Measurements from ENCODE around the gene NATD1. TPM values are rescaled to one million over a fixed set of nuclear protein-coding genes. Genes with fewer than 3 reads are reported as not detected.

The NATD1 gene
- total and polyA plus RNA-seq, 2 of the 8 experiments (the other 6 are each of a cell fraction or from before 2014, with no cell fraction given): 5.4 to 8.4 TPM

DNA sequence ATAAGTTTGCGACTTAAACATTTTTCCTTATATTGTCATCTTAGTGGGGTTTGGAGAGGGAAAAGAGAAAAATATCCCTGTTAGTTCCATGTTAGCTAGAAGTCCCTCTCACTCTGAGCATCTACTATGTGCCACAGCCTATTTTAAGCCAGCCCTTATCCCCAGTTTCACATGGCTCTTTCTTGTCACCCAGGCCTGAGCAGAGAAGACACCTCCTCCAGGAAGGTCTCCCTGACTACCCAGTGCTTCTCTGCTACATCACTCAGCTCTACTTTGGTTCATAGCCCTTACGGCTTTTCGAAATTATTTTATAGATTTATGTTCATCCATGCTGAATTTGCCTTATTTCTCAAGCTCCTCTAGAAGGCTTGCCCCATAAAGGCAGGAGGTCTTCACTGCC, 24.1 kb upstream of the NATD1 start:
- TF ChIP-seq CREB1 (IDR thresholded peaks at IDR 0.05) (no peak), SIN3A (conservative IDR thresholded peaks at IDR 0.05 in 1 of 2, IDR thresholded peaks at IDR 0.05 in 1 of 2; ENCODE audit: low read depth in 1 of 2, low read length in 2 of 2) (no peak), KDM5A (IDR thresholded peaks at IDR 0.05; ENCODE audit: low read length) (no peak), RNF2 (IDR thresholded peaks at IDR 0.05; ENCODE audit: borderline replicate concordance, low read depth, low read length, missing control alignments, poor library complexity, severe bottlenecking) (no peak), RAD21 (IDR thresholded peaks at IDR 0.05 in 1 of 2, conservative IDR thresholded peaks at IDR 0.05 in 1 of 2; ENCODE audit: low read depth in 2 of 2, low read length in 2 of 2) (no peak), CTBP2 (IDR thresholded peaks at IDR 0.05; ENCODE audit: borderline replicate concordance, insufficient read depth, insufficient read length, low read length) (no peak)
- TF ChIP-seq, protein P1, sequence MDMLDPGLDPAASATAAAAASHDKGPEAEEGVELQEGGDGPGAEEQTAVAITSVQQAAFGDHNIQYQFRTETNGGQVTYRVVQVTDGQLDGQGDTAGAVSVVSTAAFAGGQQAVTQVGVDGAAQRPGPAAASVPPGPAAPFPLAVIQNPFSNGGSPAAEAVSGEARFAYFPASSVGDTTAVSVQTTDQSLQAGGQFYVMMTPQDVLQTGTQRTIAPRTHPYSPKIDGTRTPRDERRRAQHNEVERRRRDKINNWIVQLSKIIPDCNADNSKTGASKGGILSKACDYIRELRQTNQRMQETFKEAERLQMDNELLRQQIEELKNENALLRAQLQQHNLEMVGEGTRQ (IDR thresholded peaks at IDR 0.05; ENCODE audit: low read length): no peak
- no peaks in the 10 kb centered on the region for H3K9me3 ChIP-seq (ENCODE audit: insufficient read depth in 2 of 2, low read depth in 1 of 2, low read length in 1 of 2)
- H2BK12ac ChIP-seq (ENCODE audit: low read depth, low read length): no peak overlapping the region
- no peak overlapping the region for H3K18ac ChIP-seq (ENCODE audit: extremely low read depth, low read length)
- no peak overlapping the region for H3K4ac ChIP-seq (replicated peaks; ENCODE audit: insufficient read length, low read depth, low read length)
- no peak for DNase-seq (ENCODE audit: low read depth in 1 of 2, low spot score in 2 of 2)
- 88% methylated on average over 3 of the region's 3 CpGs; no CpG with 5 or more reads in 1 of the 2 experiments for WGBS, 2 experiments (ENCODE audit: extremely low coverage in 1 of 2, insufficient coverage in 1 of 2, insufficient read length in 1 of 2, insufficient replicate concordance in 2 of 2, low coverage in 1 of 2, low lambda C conversion rate in 2 of 2, missing lambda C conversion rate in 1 of 2)
- H2AFZ ChIP-seq (ENCODE audit: low read length): no peak overlapping the region
- H3K4me3 ChIP-seq (ENCODE audit: extremely low read depth in 1 of 4, insufficient read depth in 2 of 4, low read depth in 3 of 4, low read length in 4 of 4): no peak overlapping the region
- H3K23ac ChIP-seq (ENCODE audit: insufficient read length): no peak overlapping the region
- no peaks in the 10 kb centered on the region for H4K20me1 ChIP-seq (replicated peaks in 1 of 2; ENCODE audit: control insufficient read depth in 1 of 2, insufficient read depth in 2 of 2, low read length in 2 of 2)
- H3K79me2 ChIP-seq (ENCODE audit: control insufficient read depth in 1 of 2, insufficient read depth in 2 of 2, low read length in 2 of 2): no peaks in the 10 kb centered on the region
- no peaks in the 10 kb centered on the region; the same call in 1 of the 2 replicates for H3K79me1 ChIP-seq (ENCODE audit: low read depth, low read length)
- H4K8ac ChIP-seq (ENCODE audit: extremely low read depth, insufficient read depth, low read length): no peak overlapping the region
- H3K27ac ChIP-seq (ENCODE audit: low read depth, low read length): no peak overlapping the region
- no peak overlapping the region for H3K4me2 ChIP-seq (ENCODE audit: insufficient read depth in 1 of 2, low read depth in 2 of 2, low read length in 2 of 2)
- H4K91ac ChIP-seq (replicated peaks; ENCODE audit: insufficient read length, low read length): no peak overlapping the region
- ChIA-PET POLR2A (ENCODE audit: partially characterized antibody) (interaction anchor here (1.5 kb wide), 1 partner anchor 20 kb away, joined by 4 read pairs; no protein-coding TSS in a partner anchor), CTCF (ENCODE audit: partially characterized antibody) (interaction anchor here (0.6 to 3.0 kb wide), 13 partner anchors 8 to 235 kb away, joined by 3 to 11 read pairs (median 5); no protein-coding TSS in a partner anchor)
- no peak overlapping the region for H4K5ac ChIP-seq (ENCODE audit: insufficient read length, low read depth, low read length)
- H3K14ac ChIP-seq (ENCODE audit: insufficient read length): no peak overlapping the region
- H2BK15ac ChIP-seq (ENCODE audit: low read length): no peak overlapping the region
- no peak overlapping the region for H2BK120ac ChIP-seq (replicated peaks; ENCODE audit: low read depth, low read length)
- H3K23me2 ChIP-seq (ENCODE audit: low read depth, low read length): peaks cover 7% of the 10 kb centered on the region; the same call in 1 of the 2 replicates
- H3K9ac ChIP-seq (replicated peaks in 1 of 4; ENCODE audit: extremely low read depth in 1 of 4, low read depth in 3 of 4, low read length in 3 of 4): no peak overlapping the region
- H2AK5ac ChIP-seq (ENCODE audit: low read depth, low read length): no peak overlapping the region
- H3K36me3 ChIP-seq (ENCODE audit: control insufficient read depth in 2 of 4, insufficient read depth in 4 of 4, low read length in 3 of 4): no peaks in the 10 kb centered on the region
- H3K27me3 ChIP-seq (replicated peaks in 1 of 4; ENCODE audit: control insufficient read depth in 3 of 4, extremely low read depth in 1 of 4, insufficient read depth in 3 of 4, low read length in 3 of 4): peaks cover 3 to 34% (median 18%) of the 10 kb centered on the region in 4 experiments
- FAIRE-seq: no peak
- H3K56ac ChIP-seq (replicated peaks; ENCODE audit: insufficient read length, low read depth, low read length): no peak overlapping the region
- H3K4me1 ChIP-seq (replicated peaks in 1 of 4; ENCODE audit: control insufficient read depth in 3 of 4, insufficient read depth in 4 of 4, low read length in 3 of 4): peaks cover 0 to 4% (median 0%) of the 10 kb centered on the region in 4 experiments; a peak in 3 of 7 replicates
- no peak overlapping the region for H2BK5ac ChIP-seq (ENCODE audit: low read depth, low read length)
- H2BK20ac ChIP-seq (ENCODE audit: low read length): no peak overlapping the region
